Skeletal muscle tissue (tissue), 4 donors: ENCODE results near the gene FANCC. TPM values are rescaled to one million over a fixed set of nuclear protein-coding genes. Genes with fewer than 3 reads are reported as not detected.

Experiments
- H3K27ac ChIP-seq: one replicate; pipeline ENCODE4 v1.7.0; 2013; ENCODE audit warnings: mild to moderate bottlenecking, low read depth, low read length, inconsistent platforms
- H3K27me3 ChIP-seq, 3 donors: one replicate each; pipeline ENCODE4 v1.7.0; 2013; ENCODE audit warnings: low read length in 3 of 3; ENCODE audit not compliant: control insufficient read depth in 3 of 3, insufficient read depth in 3 of 3
- H3K36me3 ChIP-seq, 3 donors: one replicate each; pipeline ENCODE4 v1.7.0; 2013; ENCODE audit warnings: low read length in 3 of 3; ENCODE audit not compliant: control insufficient read depth in 3 of 3, insufficient read depth in 3 of 3
- H3K4me1 ChIP-seq, 3 donors: one replicate each; pipeline ENCODE4 v1.7.0; 2013; ENCODE audit warnings: low read length in 3 of 3, mild to moderate bottlenecking in 3 of 3; ENCODE audit not compliant: control insufficient read depth in 3 of 3, insufficient read depth in 3 of 3
- H3K4me3 ChIP-seq, 3 donors: one replicate each; pipeline ENCODE4 v1.7.0; 2013; ENCODE audit warnings: low read length in 3 of 3
- H3K9ac ChIP-seq, 3 donors: one replicate each; pipeline ENCODE4 v1.7.0; 2013; ENCODE audit warnings: low read length in 3 of 3, mild to moderate bottlenecking in 3 of 3, moderate library complexity in 2 of 3, low read depth in 1 of 3
- H3K9me3 ChIP-seq, 3 donors: one replicate each; pipeline ENCODE4 v1.7.0; 2013; ENCODE audit warnings: low read length in 3 of 3; ENCODE audit not compliant: control insufficient read depth in 3 of 3
- total RNA-seq: library from RNA; depleted of rRNA; stranded (reverse); fragments of >200 nt; gene quantifications from one replicate; pipeline ENCODE4 v1.2.3, GENCODE V29; 2014
- donor health status: Osteomylitis.

FANCC gene
- total RNA-seq, 1 donor from 2014 or later = 12.0 TPM

GRCh38 chr9:95171001-95171400 is 146.5 kb downstream of the FANCC start:
- no peaks in the 10 kb centered on the region for H3K9me3 ChIP-seq
- no peaks in the 10 kb centered on the region for H3K27me3 ChIP-seq
- no peak overlapping the region for H3K27ac ChIP-seq
- H3K9ac ChIP-seq = peak overlapping the region in 1 of 3 donors; percentile 17
- H3K36me3 ChIP-seq = no peaks in the 10 kb centered on the region
- H3K4me3 ChIP-seq = no peak overlapping the region
- peaks cover 0 to 11% (median 0%) of the 10 kb centered on the region in 3 donors for H3K4me1 ChIP-seq

GRCh38 chr9:95167998-95168397 is 149.5 kb downstream of the FANCC start:
- peaks cover 0 to 6% (median 0%) of the 10 kb centered on the region in 3 donors for H3K4me1 ChIP-seq

GRCh38 chr9:95165004-95165403 is 152.5 kb downstream of the FANCC start:
- H3K9me3 ChIP-seq = peaks cover 0 to 4% (median 0%) of the 10 kb centered on the region in 3 donors
- H3K27me3 ChIP-seq = no peaks in the 10 kb centered on the region
- H3K9ac ChIP-seq = no peak overlapping the region
- H3K4me1 ChIP-seq = no peaks in the 10 kb centered on the region
- no peak overlapping the region for H3K27ac ChIP-seq
- peaks cover 0 to 3% (median 0%) of the 10 kb centered on the region in 3 donors for H3K36me3 ChIP-seq
- no peak overlapping the region for H3K4me3 ChIP-seq

More at GRCh38 chr9:95167998-95168397, 149.5 kb downstream of the FANCC start:
- peaks cover 0 to 4% (median 0%) of the 10 kb centered on the region in 3 donors for H3K9me3 ChIP-seq
- no peaks in the 10 kb centered on the region for H3K27me3 ChIP-seq
- no peak overlapping the region for H3K27ac ChIP-seq
- H3K36me3 ChIP-seq = no peaks in the 10 kb centered on the region
- H3K4me3 ChIP-seq = no peak overlapping the region
- H3K9ac ChIP-seq = no peak overlapping the region

GRCh38 chr9:95157481-95158151 is 159.9 kb downstream of the FANCC start:
- peaks cover 0 to 3% (median 0%) of the 10 kb centered on the region in 3 donors for H3K36me3 ChIP-seq
- H3K27ac ChIP-seq = no peak overlapping the region
- peaks cover 6 to 14% (median 14%) of the 10 kb centered on the region in 3 donors for H3K4me1 ChIP-seq
- no peak overlapping the region for H3K9ac ChIP-seq
- no peaks in the 10 kb centered on the region for H3K27me3 ChIP-seq
- H3K4me3 ChIP-seq = peak overlapping the region in 1 of 3 donors; percentile 26
- H3K9me3 ChIP-seq = no peaks in the 10 kb centered on the region

GRCh38 chr9:95156074-95156473 is 161.4 kb downstream of the FANCC start:
- Histone ChIP-seq H3K9ac (no peak overlapping the region), H3K9me3 (no peaks in the 10 kb centered on the region), H3K4me1 (peaks cover 6 to 14% (median 14%) of the 10 kb centered on the region in 3 donors), H3K36me3 (peaks cover 0 to 2% (median 0%) of the 10 kb centered on the region in 3 donors), H3K4me3 (no peak overlapping the region), H3K27me3 (no peaks in the 10 kb centered on the region), H3K27ac (no peak overlapping the region)

- Histone ChIP-seq H3K27ac (no peak overlapping the region), H3K36me3 (no peaks in the 10 kb centered on the region), H3K4me1 (peaks cover 6 to 14% (median 14%) of the 10 kb centered on the region in 3 donors), H3K4me3 (no peak overlapping the region), H3K9me3 (no peaks in the 10 kb centered on the region), H3K9ac (no peak overlapping the region), H3K27me3 (no peaks in the 10 kb centered on the region)
These were observed 162.3 kb downstream of the FANCC start for GRCh38 chr9:95155220-95155619.

- Histone ChIP-seq H3K4me3 (no peak overlapping the region), H3K9ac (no peak overlapping the region), H3K27ac (no peak overlapping the region), H3K27me3 (no peaks in the 10 kb centered on the region), H3K9me3 (no peaks in the 10 kb centered on the region), H3K4me1 (no peaks in the 10 kb centered on the region), H3K36me3 (no peaks in the 10 kb centered on the region)
These were observed 166.6 kb downstream of the FANCC start for GRCh38 chr9:95150903-95151302.

- Histone ChIP-seq H3K36me3 (no peaks in the 10 kb centered on the region), H3K4me3 (no peak overlapping the region), H3K4me1 (peaks cover 0 to 5% (median 2%) of the 10 kb centered on the region in 3 donors), H3K9ac (no peak overlapping the region), H3K9me3 (no peaks in the 10 kb centered on the region), H3K27ac (no peak overlapping the region), H3K27me3 (no peaks in the 10 kb centered on the region)
These were observed 169.3 kb downstream of the FANCC start for GRCh38 chr9:95148208-95148520.

GRCh38 chr9:95147452-95148207 is 169.9 kb downstream of the FANCC start:
- no peaks in the 10 kb centered on the region for H3K9me3 ChIP-seq

More at GRCh38 chr9:95147452-95148207, 169.9 kb downstream of the FANCC start:
- no peaks in the 10 kb centered on the region for H3K36me3 ChIP-seq
- no peaks in the 10 kb centered on the region for H3K27me3 ChIP-seq
- no peak overlapping the region for H3K27ac ChIP-seq
- H3K4me3 ChIP-seq = no peak overlapping the region
- H3K4me1 ChIP-seq = peaks cover 0 to 5% (median 2%) of the 10 kb centered on the region in 3 donors
- no peak overlapping the region for H3K9ac ChIP-seq
